Right atrium auricular region (tissue), 2 donors: Measurements from ENCODE around the gene GSS. TPM values are rescaled to one million over a fixed set of nuclear protein-coding genes. Genes with fewer than 3 reads are reported as not detected.

Experiments
- DNase-seq: peaks from one replicate; pipeline ENCODE4 v3.0.0-alpha.2; 2019; ENCODE audit warnings: low spot score
- H3K27ac ChIP-seq, 2 donors: fragments of 200-600 bp; sonication (generic); 1 replicate in 1 of 2; 2 replicates in 1 of 2; pipeline ENCODE4 v1.5.1; 2016 to 2019
- H3K27me3 ChIP-seq, 2 donors: fragments of 200-600 bp; sonication (generic); one replicate each; pipeline versions ENCODE4 v1.5.1 to v1.6.0; 2017 to 2019
- H3K36me3 ChIP-seq: fragments of 200-600 bp; sonication (generic); one replicate; pipeline ENCODE4 v1.5.1; 2016
- H3K4me1 ChIP-seq, 2 donors: fragments of 200-600 bp; sonication (generic); one replicate each; pipeline versions ENCODE4 v1.5.1 to v1.6.0; 2017 to 2019
- H3K4me3 ChIP-seq, 2 donors: fragments of 200-600 bp; sonication (generic); 1 replicate in 1 of 2; 2 replicates in 1 of 2; pipeline ENCODE4 v1.5.1; 2017 to 2019; ENCODE audit warnings: mild to moderate bottlenecking in 1 of 2, moderate library complexity in 1 of 2
- H3K9me3 ChIP-seq, 2 donors: fragments of 200-600 bp; sonication (generic); one replicate each; pipeline ENCODE4 v1.5.1; 2019
- total RNA-seq, 2 donors: library from RNA; depleted of rRNA; stranded (reverse); fragments of >200 nt; gene quantifications; one replicate each; pipeline ENCODE4 v1.1.0, GENCODE V29; 2016
- TF ChIP-seq, protein P1 (sequence below), 2 donors: fragments of 200-600 bp; sonication (generic); IDR thresholded peaks; one replicate each; pipeline ENCODE4 v1.5.1; 2019; ENCODE audit warnings: antibody characterized with exemption in 2 of 2

GSS gene
- total RNA-seq, 2 donors from 2014 or later: 23.0 to 38.3 TPM

DNA sequence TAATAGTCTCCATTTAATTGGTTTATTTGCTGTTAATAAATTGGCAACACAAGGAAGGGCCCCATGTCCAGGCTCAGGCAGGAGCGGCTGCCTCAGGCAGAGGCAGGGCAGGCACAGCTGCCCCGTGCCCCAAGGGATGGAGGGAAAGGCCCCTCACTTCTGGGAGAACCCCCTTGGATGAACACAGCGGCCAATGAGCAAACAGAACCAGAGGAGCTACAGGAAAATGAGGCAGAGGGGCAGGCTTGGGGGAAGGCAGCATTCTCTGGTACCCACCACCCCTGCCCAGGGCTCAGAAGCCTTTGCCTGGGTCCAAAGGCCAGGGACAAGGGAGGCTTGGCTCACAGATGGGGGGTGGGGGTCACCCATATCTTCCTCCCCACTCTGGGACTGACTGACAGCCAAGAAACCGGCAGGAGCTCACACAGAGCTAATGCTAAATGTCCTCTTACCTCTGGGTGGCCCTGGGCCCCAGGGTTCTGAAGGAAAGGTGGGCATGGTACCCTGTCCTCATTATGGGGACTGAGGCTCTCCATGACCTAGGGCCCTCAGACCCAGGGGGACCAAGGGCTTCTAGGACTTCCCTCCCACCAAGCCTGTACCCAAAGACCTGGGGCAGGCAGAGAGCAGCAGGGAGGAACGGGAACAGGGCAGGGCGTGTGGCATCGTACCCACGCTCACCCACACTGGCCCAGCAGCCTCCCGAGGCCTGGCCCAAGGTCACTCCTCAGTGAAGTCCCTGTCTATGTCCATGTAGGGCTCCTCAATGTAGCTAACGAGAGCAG, 47.0 kb upstream of the GSS start:
- no peak for DNase-seq
- no peaks in the 10 kb centered on the region for H3K9me3 ChIP-seq
- H3K4me3 ChIP-seq: no peak overlapping the region
- peaks cover 95% of the 10 kb centered on the region for H3K36me3 ChIP-seq
- H3K27me3 ChIP-seq: no peaks in the 10 kb centered on the region
- H3K27ac ChIP-seq: peak overlapping the region; percentile 13 to 32
- TF ChIP-seq, protein P1, sequence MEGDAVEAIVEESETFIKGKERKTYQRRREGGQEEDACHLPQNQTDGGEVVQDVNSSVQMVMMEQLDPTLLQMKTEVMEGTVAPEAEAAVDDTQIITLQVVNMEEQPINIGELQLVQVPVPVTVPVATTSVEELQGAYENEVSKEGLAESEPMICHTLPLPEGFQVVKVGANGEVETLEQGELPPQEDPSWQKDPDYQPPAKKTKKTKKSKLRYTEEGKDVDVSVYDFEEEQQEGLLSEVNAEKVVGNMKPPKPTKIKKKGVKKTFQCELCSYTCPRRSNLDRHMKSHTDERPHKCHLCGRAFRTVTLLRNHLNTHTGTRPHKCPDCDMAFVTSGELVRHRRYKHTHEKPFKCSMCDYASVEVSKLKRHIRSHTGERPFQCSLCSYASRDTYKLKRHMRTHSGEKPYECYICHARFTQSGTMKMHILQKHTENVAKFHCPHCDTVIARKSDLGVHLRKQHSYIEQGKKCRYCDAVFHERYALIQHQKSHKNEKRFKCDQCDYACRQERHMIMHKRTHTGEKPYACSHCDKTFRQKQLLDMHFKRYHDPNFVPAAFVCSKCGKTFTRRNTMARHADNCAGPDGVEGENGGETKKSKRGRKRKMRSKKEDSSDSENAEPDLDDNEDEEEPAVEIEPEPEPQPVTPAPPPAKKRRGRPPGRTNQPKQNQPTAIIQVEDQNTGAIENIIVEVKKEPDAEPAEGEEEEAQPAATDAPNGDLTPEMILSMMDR (IDR thresholded peaks at IDR 0.05): no peak
- H3K4me1 ChIP-seq: peaks cover 0 to 2% of the 10 kb centered on the region in 2 donors

DNA sequence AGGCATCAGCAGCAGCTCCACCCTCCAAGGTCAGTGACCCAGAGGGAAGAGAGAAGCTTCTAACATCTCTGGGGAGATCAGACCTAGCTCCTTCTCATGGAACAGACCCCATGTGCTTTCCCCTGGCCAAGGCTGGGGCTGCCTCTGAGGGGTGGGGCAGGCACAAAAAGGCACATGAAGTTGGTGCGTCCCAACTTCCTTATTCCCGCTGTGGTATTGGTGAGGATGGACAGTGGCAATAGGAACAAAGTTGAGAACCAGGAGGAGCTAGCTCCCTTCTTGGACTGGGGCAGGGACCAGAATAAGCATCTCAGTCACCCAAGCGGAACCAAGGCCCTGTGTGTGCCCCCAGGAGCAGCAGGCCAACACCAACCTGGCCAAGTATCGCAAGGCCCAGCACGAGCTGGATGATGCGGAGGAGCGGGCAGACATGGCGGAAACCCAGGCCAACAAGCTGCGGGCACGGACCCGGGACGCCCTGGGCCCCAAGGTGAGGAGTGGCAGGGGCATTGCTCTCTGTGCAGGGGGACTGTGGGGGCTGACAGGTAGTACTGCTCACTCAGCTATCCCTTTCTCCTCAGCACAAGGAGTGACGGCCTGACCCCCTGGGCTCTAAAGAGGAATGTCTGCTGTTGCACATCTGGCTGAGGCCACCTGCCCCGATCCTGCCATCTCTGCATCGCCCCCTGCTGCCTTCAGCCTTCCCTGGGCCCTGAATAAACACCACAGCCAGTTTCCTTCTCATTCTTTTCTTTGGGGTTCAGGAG, 46.2 kb upstream of the GSS start:
- Histone ChIP-seq H3K4me3 (no peak overlapping the region), H3K36me3 (peaks cover 98% of the 10 kb centered on the region), H3K4me1 (peaks cover 0 to 5% of the 10 kb centered on the region in 2 donors), H3K9me3 (no peaks in the 10 kb centered on the region), H3K27ac (no peak overlapping the region), H3K27me3 (no peaks in the 10 kb centered on the region)
- TF ChIP-seq, protein P1 (IDR thresholded peaks at IDR 0.05): no peak
- DNase-seq: no peak

DNA sequence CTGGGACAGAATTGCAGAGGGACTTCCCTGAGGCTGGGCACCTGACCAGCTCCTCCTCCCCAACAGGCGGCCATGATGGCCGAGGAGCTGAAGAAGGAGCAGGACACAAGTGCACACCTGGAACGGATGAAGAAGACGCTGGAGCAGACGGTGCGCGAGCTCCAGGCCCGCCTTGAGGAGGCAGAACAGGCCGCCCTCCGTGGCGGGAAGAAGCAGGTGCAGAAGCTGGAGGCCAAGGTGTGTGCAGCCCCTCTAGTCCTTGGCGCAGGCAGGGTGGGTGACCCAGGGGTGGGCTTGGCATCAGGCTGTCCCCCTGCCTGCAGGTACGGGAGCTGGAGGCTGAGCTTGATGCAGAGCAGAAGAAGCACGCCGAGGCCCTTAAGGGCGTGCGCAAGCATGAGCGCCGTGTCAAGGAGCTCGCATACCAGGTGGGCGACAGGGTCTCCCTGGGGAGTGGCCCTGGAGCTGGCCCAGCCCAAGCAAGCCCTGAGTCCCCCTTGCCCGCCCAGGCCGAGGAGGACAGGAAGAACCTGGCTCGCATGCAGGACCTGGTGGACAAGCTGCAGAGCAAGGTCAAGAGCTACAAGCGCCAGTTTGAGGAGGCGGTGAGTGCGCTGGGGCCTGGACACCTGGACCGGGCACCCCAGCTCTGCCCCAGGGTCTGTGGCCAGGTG, 45.5 kb upstream of the GSS start:
- Histone ChIP-seq H3K36me3 (peaks cover 99% of the 10 kb centered on the region), H3K4me1 (peaks cover 0 to 5% of the 10 kb centered on the region in 2 donors), H3K4me3 (no peak overlapping the region), H3K27me3 (no peaks in the 10 kb centered on the region), H3K27ac (no peak overlapping the region), H3K9me3 (no peaks in the 10 kb centered on the region)
- TF ChIP-seq, protein P1 (IDR thresholded peaks at IDR 0.05): no peak
- DNase-seq: no peak

DNA sequence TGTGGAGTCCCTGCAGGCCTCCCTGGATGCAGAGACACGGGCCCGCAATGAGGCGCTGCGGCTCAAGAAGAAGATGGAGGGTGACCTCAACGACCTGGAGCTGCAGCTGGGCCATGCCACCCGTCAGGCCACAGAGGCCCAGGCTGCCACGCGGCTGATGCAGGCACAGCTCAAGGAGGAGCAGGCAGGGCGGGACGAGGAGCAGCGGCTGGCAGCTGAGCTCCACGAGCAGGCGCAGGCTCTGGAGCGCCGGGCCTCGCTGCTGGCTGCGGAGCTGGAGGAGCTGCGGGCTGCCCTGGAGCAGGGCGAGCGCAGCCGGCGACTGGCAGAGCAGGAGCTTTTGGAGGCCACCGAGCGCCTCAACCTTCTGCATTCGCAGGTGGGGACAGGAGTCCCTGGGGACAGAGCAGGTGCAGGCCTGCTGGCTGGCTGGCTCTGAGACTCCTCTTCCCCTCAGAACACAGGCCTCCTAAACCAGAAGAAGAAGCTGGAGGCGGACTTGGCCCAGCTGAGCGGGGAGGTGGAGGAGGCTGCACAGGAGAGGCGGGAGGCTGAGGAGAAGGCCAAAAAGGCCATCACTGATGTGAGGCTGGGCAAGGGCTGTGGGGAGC, 44.8 kb upstream of the GSS start:
- DNase-seq: no peak
- Histone ChIP-seq H3K27me3 (no peaks in the 10 kb centered on the region), H3K27ac (no peak overlapping the region), H3K36me3 (peaks cover 99% of the 10 kb centered on the region), H3K4me3 (no peak overlapping the region), H3K9me3 (no peaks in the 10 kb centered on the region), H3K4me1 (peaks cover 0 to 5% of the 10 kb centered on the region in 2 donors)
- TF ChIP-seq, protein P1 (IDR thresholded peaks at IDR 0.05): no peak

DNA sequence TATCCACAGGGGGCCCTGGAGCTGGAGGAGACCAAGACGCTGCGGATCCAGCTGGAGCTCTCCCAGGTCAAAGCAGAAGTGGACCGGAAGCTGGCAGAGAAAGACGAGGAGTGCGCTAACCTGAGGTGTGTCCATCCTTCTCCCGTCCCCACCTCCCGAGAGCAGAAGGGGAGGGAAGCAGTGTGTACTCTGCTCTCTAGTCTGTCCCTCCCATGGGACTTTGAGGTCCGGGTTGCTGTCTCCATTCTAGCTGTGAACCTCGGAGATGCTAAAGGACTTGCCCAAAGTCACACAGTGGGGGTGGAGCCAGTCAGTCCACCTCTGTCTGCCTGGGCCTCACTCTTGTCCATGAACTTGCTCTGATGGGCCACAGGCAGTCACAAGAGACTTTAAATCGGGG, 44.2 kb upstream of the GSS start:
- peaks cover 99% of the 10 kb centered on the region for H3K36me3 ChIP-seq
- H3K4me1 ChIP-seq: peaks cover 0 to 5% of the 10 kb centered on the region in 2 donors
- no peak overlapping the region for H3K4me3 ChIP-seq
- H3K9me3 ChIP-seq: no peaks in the 10 kb centered on the region
- no peaks in the 10 kb centered on the region for H3K27me3 ChIP-seq
- TF ChIP-seq, protein P1 (IDR thresholded peaks at IDR 0.05): no peak
- no peak for DNase-seq
- H3K27ac ChIP-seq: no peak overlapping the region
